ENCODE results near the gene HSD3B2.

DNA sequence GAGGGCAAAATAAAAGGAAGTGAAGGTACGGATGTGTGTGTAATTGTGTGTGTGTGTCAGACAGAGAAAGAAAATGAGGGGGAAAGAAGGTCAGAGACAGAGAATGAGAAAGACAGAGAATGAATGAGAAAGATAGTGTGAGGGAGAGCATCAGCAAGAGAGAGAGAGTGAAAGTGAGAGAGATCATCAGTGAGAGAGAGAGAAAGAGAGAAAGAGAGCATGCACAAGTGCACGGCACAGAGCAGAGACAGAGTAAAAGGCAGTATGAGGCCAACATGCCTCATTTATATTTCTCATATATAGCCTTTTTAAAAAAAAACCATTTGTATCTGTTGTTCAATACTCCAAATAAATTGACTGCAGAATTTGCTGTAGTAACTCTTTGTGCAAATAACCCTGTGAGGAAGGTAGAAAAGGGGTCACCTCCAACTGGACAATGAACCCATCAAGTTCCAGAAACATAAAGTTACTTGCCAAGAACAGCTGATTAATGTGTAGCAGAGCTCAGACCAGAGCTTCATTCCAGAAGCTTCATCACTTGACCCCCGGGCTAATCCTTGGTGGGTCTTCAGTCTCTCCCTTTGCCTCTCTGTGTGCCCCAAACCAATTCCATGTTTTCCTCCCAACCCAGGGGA lies 1.2 kb downstream of the HSD3B2 start:
- TF ChIP-seq, protein P1, sequence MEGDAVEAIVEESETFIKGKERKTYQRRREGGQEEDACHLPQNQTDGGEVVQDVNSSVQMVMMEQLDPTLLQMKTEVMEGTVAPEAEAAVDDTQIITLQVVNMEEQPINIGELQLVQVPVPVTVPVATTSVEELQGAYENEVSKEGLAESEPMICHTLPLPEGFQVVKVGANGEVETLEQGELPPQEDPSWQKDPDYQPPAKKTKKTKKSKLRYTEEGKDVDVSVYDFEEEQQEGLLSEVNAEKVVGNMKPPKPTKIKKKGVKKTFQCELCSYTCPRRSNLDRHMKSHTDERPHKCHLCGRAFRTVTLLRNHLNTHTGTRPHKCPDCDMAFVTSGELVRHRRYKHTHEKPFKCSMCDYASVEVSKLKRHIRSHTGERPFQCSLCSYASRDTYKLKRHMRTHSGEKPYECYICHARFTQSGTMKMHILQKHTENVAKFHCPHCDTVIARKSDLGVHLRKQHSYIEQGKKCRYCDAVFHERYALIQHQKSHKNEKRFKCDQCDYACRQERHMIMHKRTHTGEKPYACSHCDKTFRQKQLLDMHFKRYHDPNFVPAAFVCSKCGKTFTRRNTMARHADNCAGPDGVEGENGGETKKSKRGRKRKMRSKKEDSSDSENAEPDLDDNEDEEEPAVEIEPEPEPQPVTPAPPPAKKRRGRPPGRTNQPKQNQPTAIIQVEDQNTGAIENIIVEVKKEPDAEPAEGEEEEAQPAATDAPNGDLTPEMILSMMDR (conservative IDR thresholded peaks at IDR 0.05): no peak
- no peak for TF ChIP-seq ZFX (IDR thresholded peaks at IDR 0.05)

Measured in C4-2B (cell line).